Fibroblast of lung (primary cell): ENCODE data around the gene STPG3. TPM values are rescaled to one million over a fixed set of nuclear protein-coding genes. Genes with fewer than 3 reads are reported as not detected.

Experiments
- DNase-seq, 2 donors: peaks; one replicate each; pipeline versions ENCODE4 v3.0.0 to v3.0.0-alpha.2; 2010; ENCODE audit warnings: low read depth in 2 of 2
- H2AFZ ChIP-seq: 2 replicates; pipeline ENCODE4 v1.5.1; 2012; ENCODE audit warnings: low read length, control low read depth, inconsistent platforms
- H3K27ac ChIP-seq: 2 replicates; pipeline ENCODE4 v1.5.1; 2011; ENCODE audit warnings: low read length, control low read depth; ENCODE audit not compliant: insufficient read depth
- H3K27me3 ChIP-seq: 2 replicates; pipeline ENCODE4 v1.5.1; 2011; ENCODE audit warnings: mild to moderate bottlenecking, low read length; ENCODE audit not compliant: control insufficient read depth, insufficient read depth
- H3K36me3 ChIP-seq: 2 replicates; pipeline ENCODE4 v1.5.1; 2011; ENCODE audit warnings: low read length; ENCODE audit not compliant: control insufficient read depth, insufficient read depth
- H3K4me1 ChIP-seq: 2 replicates; pipeline ENCODE4 v1.5.1; 2011; ENCODE audit warnings: low read length; ENCODE audit not compliant: control insufficient read depth, insufficient read depth; ENCODE audit errors: extremely low read depth
- H3K4me2 ChIP-seq: 2 replicates; pipeline ENCODE4 v1.5.1; 2011; ENCODE audit warnings: low read length, control low read depth; ENCODE audit not compliant: insufficient read depth; ENCODE audit errors: extremely low read depth
- H3K4me3 ChIP-seq, 4 experiments: fragments of 200-600 bp in 1 of 4; sonication (generic) in 1 of 4; replicated peaks in 1 of 4; 2 replicates each; pipeline ENCODE4 v1.5.1; 2011 to 2016; ENCODE audit warnings: low read length in 4 of 4, low read depth in 3 of 4, mild to moderate bottlenecking in 3 of 4, control low read depth in 2 of 4, inconsistent platforms in 1 of 4, mixed read lengths in 1 of 4; ENCODE audit not compliant: insufficient read depth in 1 of 4; ENCODE audit errors: control extremely low read depth in 1 of 4
- H3K79me2 ChIP-seq: 2 replicates; pipeline ENCODE4 v1.5.1; 2012; ENCODE audit warnings: mild to moderate bottlenecking, low read length, inconsistent platforms; ENCODE audit not compliant: control insufficient read depth, insufficient read depth
- H3K9ac ChIP-seq: 2 replicates; pipeline ENCODE4 v1.5.1; 2011; ENCODE audit warnings: mild to moderate bottlenecking, low read length, control low read depth; ENCODE audit not compliant: insufficient read depth
- H3K9me3 ChIP-seq: 2 replicates; pipeline ENCODE4 v1.5.1; 2012; ENCODE audit warnings: low read depth, low read length; ENCODE audit not compliant: control insufficient read depth, insufficient read depth
- H4K20me1 ChIP-seq: 2 replicates; pipeline ENCODE4 v1.5.1; 2011; ENCODE audit warnings: low read length; ENCODE audit not compliant: control insufficient read depth, insufficient read depth; ENCODE audit errors: extremely low read depth
- EZH2 ChIP-seq: IDR thresholded peaks from 2 replicates; pipeline ENCODE4 v1.5.1; 2012; ENCODE audit warnings: low read length, control low read depth, mild to moderate bottlenecking; ENCODE audit errors: missing control alignments
- polyA plus RNA-seq, 2 donors: library from polyadenylated mRNA; depleted of rRNA in 1 of 2; stranded (reverse) in 1 of 2; unstranded in 1 of 2; fragments of >200 nt; gene quantifications; 2 replicates each; pipeline ENCODE4 v1.2.1, GENCODE V29; 2011 to 2012; ENCODE audit warnings: missing spikeins in 1 of 2
- total RNA-seq: library from RNA; depleted of rRNA; stranded (reverse); fragments of >200 nt; gene quantifications from 2 replicates; pipeline ENCODE4 v1.2.1, GENCODE V29; 2014
- TF ChIP-seq, protein P1 (sequence below), 2 donors: IDR thresholded peaks in 1 of 2; conservative IDR thresholded peaks in 1 of 2; 1 replicate in 1 of 2; 2 replicates in 1 of 2; pipeline ENCODE4 v1.5.1; 2011 to 2012; ENCODE audit warnings: low read length in 2 of 2, control low read depth in 1 of 2, inconsistent platforms in 1 of 2, low read depth in 1 of 2, mild to moderate bottlenecking in 1 of 2

STPG3 gene
- total and polyA plus RNA-seq, 2 donors (not counting 1 experiment from before 2014, with no cell fraction given), result not detected

DNA sequence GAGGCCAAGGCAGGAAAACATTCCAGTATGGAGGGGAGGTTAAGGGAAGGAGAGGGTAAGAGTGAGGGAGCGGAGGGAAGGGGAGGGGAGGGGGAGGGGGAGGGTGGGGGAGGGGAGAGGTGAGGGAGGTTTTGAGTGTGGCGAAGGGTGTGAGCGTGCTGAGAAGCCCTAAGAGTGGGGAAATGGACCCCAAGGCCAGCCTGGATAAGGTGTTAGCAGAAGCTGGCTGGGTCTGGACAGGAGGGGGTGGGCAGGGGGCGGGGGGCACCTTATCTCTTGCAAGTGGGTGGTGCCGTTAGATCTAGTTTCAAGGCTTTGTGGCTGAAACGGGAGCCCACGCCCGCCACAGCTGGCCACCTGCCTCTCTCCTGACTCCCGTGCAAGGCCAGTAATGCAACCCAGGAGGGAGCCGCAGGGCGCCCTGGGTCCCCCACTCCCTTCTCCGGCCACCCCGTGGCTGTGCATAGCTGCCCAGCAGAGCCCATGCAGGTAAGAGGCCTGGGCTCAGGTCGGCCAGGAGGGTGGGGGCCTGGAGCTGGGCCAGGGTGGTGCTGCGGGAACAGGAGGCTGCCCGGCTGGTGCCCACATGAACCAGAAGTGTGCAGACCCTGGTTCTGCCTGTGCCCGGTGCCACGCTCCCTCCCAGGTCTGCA is 23.1 kb upstream of the STPG3 start:
- Histone ChIP-seq H3K4me3 (no peak overlapping the region), H3K36me3 (no peaks in the 10 kb centered on the region), H3K27me3 (no peaks in the 10 kb centered on the region), H3K9ac (no peak overlapping the region), H4K20me1 (no peaks in the 10 kb centered on the region), H3K4me2 (no peak overlapping the region), H3K9me3 (no peaks in the 10 kb centered on the region), H3K27ac (no peak overlapping the region), H3K79me2 (no peaks in the 10 kb centered on the region), H2AFZ (no peak overlapping the region), H3K4me1 (peaks cover 1% of the 10 kb centered on the region)
- TF ChIP-seq, protein P1, sequence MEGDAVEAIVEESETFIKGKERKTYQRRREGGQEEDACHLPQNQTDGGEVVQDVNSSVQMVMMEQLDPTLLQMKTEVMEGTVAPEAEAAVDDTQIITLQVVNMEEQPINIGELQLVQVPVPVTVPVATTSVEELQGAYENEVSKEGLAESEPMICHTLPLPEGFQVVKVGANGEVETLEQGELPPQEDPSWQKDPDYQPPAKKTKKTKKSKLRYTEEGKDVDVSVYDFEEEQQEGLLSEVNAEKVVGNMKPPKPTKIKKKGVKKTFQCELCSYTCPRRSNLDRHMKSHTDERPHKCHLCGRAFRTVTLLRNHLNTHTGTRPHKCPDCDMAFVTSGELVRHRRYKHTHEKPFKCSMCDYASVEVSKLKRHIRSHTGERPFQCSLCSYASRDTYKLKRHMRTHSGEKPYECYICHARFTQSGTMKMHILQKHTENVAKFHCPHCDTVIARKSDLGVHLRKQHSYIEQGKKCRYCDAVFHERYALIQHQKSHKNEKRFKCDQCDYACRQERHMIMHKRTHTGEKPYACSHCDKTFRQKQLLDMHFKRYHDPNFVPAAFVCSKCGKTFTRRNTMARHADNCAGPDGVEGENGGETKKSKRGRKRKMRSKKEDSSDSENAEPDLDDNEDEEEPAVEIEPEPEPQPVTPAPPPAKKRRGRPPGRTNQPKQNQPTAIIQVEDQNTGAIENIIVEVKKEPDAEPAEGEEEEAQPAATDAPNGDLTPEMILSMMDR (conservative IDR thresholded peaks at IDR 0.05 in 1 of 2, IDR thresholded peaks at IDR 0.05 in 1 of 2; ENCODE audit: low read depth in 1 of 2, low read length in 2 of 2), result no peak
- TF ChIP-seq EZH2, result no peak
- DNase-seq, result no peak

DNA sequence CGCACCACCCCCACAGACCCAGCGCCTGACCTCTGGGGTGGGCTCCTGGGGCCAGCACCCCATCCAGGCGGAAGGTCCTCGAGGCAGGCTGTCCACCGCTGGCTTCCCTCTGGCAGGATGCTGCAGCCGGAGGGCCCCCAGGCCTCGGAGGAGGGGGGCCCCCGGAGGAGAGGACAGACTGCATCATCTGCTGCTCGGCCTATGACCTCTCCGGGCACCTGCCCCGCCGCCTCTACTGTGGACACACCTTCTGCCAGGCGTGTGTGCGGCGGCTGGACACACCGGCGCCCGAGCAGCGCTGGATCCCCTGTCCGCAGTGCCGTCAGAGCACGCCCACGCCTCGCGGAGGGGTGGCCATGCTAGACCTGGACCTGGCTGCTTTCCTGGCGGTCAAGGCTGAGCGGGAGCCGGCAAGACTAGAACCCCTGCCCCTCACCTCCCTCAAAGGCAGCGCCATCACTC is 22.5 kb upstream of the STPG3 start:
- Histone ChIP-seq H3K4me1 (no peaks in the 10 kb centered on the region), H3K27ac (no peak overlapping the region), H3K36me3 (no peaks in the 10 kb centered on the region), H3K27me3 (no peaks in the 10 kb centered on the region), H3K4me2 (no peak overlapping the region), H3K4me3 (no peak overlapping the region), H3K9me3 (no peaks in the 10 kb centered on the region), H3K9ac (no peak overlapping the region), H4K20me1 (no peaks in the 10 kb centered on the region), H3K79me2 (no peaks in the 10 kb centered on the region), H2AFZ (no peak overlapping the region)
- TF ChIP-seq EZH2, result no peak
- TF ChIP-seq, protein P1 (conservative IDR thresholded peaks at IDR 0.05 in 1 of 2, IDR thresholded peaks at IDR 0.05 in 1 of 2; ENCODE audit: low read depth in 1 of 2, low read length in 2 of 2), result no peak
- no peak for DNase-seq

DNA sequence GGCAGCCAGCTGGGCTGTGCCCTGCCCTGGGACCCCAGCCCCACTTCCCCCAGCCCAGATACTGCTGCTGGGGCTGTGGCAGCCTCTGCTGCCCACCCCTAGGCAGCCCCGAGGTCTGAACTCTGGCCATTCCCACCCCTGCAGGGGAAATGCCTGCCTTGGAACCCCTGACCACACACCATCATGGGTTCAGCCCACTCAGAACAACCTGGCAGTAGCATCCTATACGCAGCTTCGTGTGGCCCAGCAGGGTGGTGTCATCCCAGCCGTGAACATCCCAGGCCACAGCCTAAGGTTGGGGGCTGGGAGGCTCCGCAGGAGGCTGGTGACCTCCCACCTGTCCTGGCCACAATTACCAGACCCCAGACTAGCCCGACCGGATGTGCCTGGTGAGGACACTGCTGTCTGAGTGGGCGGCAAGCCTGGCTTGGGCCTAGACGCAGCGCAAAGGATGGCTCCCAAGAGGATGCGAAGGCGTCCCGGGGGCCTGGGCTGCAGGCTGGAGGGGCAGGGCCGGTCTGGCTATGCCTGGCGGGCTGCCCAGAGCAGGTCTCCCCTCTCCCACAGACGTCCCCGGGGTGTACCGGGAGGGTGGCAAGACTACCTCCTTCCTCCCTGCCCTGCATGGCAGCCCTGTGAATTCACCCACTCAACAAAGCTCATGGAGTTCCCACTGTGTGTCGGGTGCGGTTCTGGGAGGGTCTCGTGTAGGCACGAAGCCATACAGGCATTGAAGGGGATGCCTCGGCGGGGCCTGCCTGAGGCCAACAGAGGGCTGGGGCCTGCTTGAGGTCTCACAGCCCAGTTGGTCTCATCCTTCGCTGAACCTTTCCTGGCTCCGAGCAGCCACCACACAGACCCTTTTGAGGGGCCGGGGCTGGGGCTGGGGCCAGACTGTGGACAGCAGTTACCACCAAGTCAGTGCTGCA is 21.9 kb upstream of the STPG3 start:
- no peak for DNase-seq
- Histone ChIP-seq H3K27ac (no peak overlapping the region), H3K36me3 (no peaks in the 10 kb centered on the region), H3K79me2 (no peaks in the 10 kb centered on the region), H3K4me1 (no peaks in the 10 kb centered on the region), H3K9ac (no peak overlapping the region), H3K4me3 (no peak overlapping the region), H3K27me3 (no peaks in the 10 kb centered on the region), H3K4me2 (no peak overlapping the region), H2AFZ (no peak overlapping the region), H4K20me1 (no peaks in the 10 kb centered on the region), H3K9me3 (no peaks in the 10 kb centered on the region)
- no peak for TF ChIP-seq EZH2
- TF ChIP-seq, protein P1 (conservative IDR thresholded peaks at IDR 0.05 in 1 of 2, IDR thresholded peaks at IDR 0.05 in 1 of 2; ENCODE audit: low read depth in 1 of 2, low read length in 2 of 2), result no peak
